GM06990 (cell line): ENCODE data around the gene ARF1.

Source experiments
- DNase-seq: peaks from one replicate; pipeline ENCODE4 v3.0.0-alpha.2; 2011; ENCODE audit not compliant: insufficient read length; ENCODE audit errors: extremely low read depth
- H3K27me3 ChIP-seq: replicated peaks from 2 replicates; pipeline ENCODE4 v1.6.0; 2011; ENCODE audit warnings: low read length; ENCODE audit not compliant: control insufficient read depth, insufficient read depth
- H3K36me3 ChIP-seq: 2 replicates; pipeline ENCODE4 v1.5.1; 2011; ENCODE audit warnings: low read length; ENCODE audit not compliant: control insufficient read depth, insufficient read depth
- H3K4me3 ChIP-seq: replicated peaks from 2 replicates; pipeline ENCODE4 v1.5.1; 2011; ENCODE audit warnings: low read depth, mild to moderate bottlenecking, control low read depth, low read length
- TF ChIP-seq, protein P1 (sequence below): IDR thresholded peaks from 2 replicates; pipeline ENCODE4 v1.5.1; 2011; ENCODE audit warnings: low read length, control low read depth, mild to moderate bottlenecking, inconsistent platforms; ENCODE audit not compliant: insufficient read depth, poor library complexity, severe bottlenecking

Gene ARF1

DNA sequence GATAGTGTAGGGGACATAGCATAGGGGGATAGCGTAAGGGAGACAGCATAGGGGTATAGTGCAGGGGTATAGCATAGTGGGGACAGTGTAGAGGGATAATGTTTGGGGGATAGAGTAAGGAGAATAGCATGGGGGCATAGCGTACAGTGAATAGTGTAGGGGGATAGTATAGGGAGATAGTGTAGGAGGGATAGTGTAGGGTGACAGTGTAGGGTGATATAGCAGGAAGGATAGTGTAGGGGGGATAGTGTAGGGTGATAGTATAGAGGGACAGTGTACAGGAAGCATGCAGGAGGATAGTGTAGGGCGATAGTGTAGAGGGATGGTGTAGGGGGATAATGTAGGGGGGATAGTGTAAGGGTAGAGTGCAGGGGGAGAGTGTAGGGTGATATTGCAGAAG, 11.7 kb upstream of the ARF1 start:
- Histone ChIP-seq H3K36me3 (no peaks in the 10 kb centered on the region), H3K27me3 (no peaks in the 10 kb centered on the region; the same call in 1 of the 2 replicates), H3K4me3 (no peak overlapping the region)
- DNase-seq = no peak
- TF ChIP-seq, protein P1, sequence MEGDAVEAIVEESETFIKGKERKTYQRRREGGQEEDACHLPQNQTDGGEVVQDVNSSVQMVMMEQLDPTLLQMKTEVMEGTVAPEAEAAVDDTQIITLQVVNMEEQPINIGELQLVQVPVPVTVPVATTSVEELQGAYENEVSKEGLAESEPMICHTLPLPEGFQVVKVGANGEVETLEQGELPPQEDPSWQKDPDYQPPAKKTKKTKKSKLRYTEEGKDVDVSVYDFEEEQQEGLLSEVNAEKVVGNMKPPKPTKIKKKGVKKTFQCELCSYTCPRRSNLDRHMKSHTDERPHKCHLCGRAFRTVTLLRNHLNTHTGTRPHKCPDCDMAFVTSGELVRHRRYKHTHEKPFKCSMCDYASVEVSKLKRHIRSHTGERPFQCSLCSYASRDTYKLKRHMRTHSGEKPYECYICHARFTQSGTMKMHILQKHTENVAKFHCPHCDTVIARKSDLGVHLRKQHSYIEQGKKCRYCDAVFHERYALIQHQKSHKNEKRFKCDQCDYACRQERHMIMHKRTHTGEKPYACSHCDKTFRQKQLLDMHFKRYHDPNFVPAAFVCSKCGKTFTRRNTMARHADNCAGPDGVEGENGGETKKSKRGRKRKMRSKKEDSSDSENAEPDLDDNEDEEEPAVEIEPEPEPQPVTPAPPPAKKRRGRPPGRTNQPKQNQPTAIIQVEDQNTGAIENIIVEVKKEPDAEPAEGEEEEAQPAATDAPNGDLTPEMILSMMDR = no peak

- Histone ChIP-seq H3K36me3 (no peaks in the 10 kb centered on the region), H3K4me3 (no peak overlapping the region), H3K27me3 (no peaks in the 10 kb centered on the region)
- no peak for DNase-seq
- TF ChIP-seq, protein P1 = no peak
These were observed 10.5 kb upstream of the ARF1 start for GRCh38 chr1:228071839-228072657.

GRCh38 chr1:228072658-228073043, 9.9 kb upstream of the ARF1 start:
- H3K27me3 ChIP-seq = no peaks in the 10 kb centered on the region
- H3K4me3 ChIP-seq = no peak overlapping the region
- TF ChIP-seq, protein P1 = no peak
- no peak for DNase-seq
- H3K36me3 ChIP-seq = no peaks in the 10 kb centered on the region; the same call in 1 of the 2 replicates

- H3K36me3 ChIP-seq = no peaks in the 10 kb centered on the region; the same call in 1 of the 2 replicates
- no peak overlapping the region for H3K4me3 ChIP-seq
- H3K27me3 ChIP-seq = no peaks in the 10 kb centered on the region
- no peak for DNase-seq
- TF ChIP-seq, protein P1 = no peak
These were observed 9.2 kb upstream of the ARF1 start for GRCh38 chr1:228073061-228073856.

- Histone ChIP-seq H3K4me3 (no peak overlapping the region), H3K27me3 (no peaks in the 10 kb centered on the region), H3K36me3 (no peaks in the 10 kb centered on the region; the same call in 1 of the 2 replicates)
- DNase-seq = no peak
- TF ChIP-seq, protein P1 = peak; percentile 25
These were observed 8.5 kb upstream of the ARF1 start for GRCh38 chr1:228073857-228074545.
